Neural progenitor cell (in vitro differentiated cells): Measurements from ENCODE around the gene EPHB2. TPM values are rescaled to one million over a fixed set of nuclear protein-coding genes. Genes with fewer than 3 reads are reported as not detected.

ENCODE experiments used
- DNase-seq: peaks from one replicate; pipeline ENCODE4 v3.0.0-alpha.2; 2016; ENCODE audit warnings: low spot score
- H2AFZ ChIP-seq: fragments of 200-600 bp; sonication (generic); replicated peaks from 2 replicates; pipeline ENCODE4 v1.6.1; 2016; ENCODE audit warnings: antibody characterized with exemption
- H3F3A ChIP-seq: fragments of 200-600 bp; sonication (generic); 2 replicates; pipeline ENCODE4 v1.6.1; 2016; ENCODE audit warnings: antibody characterized with exemption, low read depth
- H3K27ac ChIP-seq: fragments of 200-600 bp; sonication (generic); 2 replicates; pipeline ENCODE4 v1.5.1; 2016; ENCODE audit warnings: mild to moderate bottlenecking
- H3K27me3 ChIP-seq: fragments of 200-600 bp; sonication (generic); 2 replicates; pipeline ENCODE4 v1.6.1; 2016; ENCODE audit warnings: mild to moderate bottlenecking, moderate library complexity
- H3K36me3 ChIP-seq: fragments of 200-600 bp; sonication (generic); 2 replicates; pipeline ENCODE4 v1.5.1; 2016
- H3K4me1 ChIP-seq: fragments of 200-600 bp; sonication (generic); 2 replicates; pipeline ENCODE4 v1.6.1; 2016; ENCODE audit warnings: mixed run types
- H3K4me2 ChIP-seq: fragments of 200-600 bp; sonication (generic); 2 replicates; pipeline ENCODE4 v1.6.1; 2016
- H3K4me3 ChIP-seq: fragments of 200-600 bp; sonication (generic); 2 replicates; pipeline ENCODE4 v1.5.1; 2016
- H3K79me2 ChIP-seq: fragments of 200-600 bp; sonication (generic); 2 replicates; pipeline ENCODE4 v1.6.1; 2016; ENCODE audit warnings: low read depth
- H3K9ac ChIP-seq: fragments of 200-600 bp; sonication (generic); 2 replicates; pipeline ENCODE4 v1.6.1; 2016
- H3K9me3 ChIP-seq: fragments of 200-600 bp; sonication (generic); 2 replicates; pipeline ENCODE4 v1.5.1; 2016; ENCODE audit warnings: low read depth
- H4K20me1 ChIP-seq: fragments of 200-600 bp; sonication (generic); 2 replicates; pipeline ENCODE4 v1.6.1; 2016; ENCODE audit warnings: low read depth
- H3K27ac Mint-ChIP-seq: 3 replicates; pipeline ENCODE4 v1.8.0; 2021; ENCODE audit warnings: mixed read lengths
- H3K27me3 Mint-ChIP-seq: 2 replicates; pipeline ENCODE4 v1.8.0; 2022; ENCODE audit warnings: low read depth, mild to moderate bottlenecking, inconsistent platforms, moderate library complexity, mixed read lengths; ENCODE audit not compliant: insufficient read depth
- H3K36me3 Mint-ChIP-seq: 3 replicates; pipeline ENCODE4 v1.8.0; 2021; ENCODE audit warnings: mixed read lengths
- H3K4me1 Mint-ChIP-seq: 3 replicates; pipeline ENCODE4 v1.8.0; 2021; ENCODE audit warnings: mixed read lengths
- H3K4me3 Mint-ChIP-seq: 3 replicates; pipeline ENCODE4 v1.8.0; 2021; ENCODE audit warnings: mild to moderate bottlenecking, moderate library complexity, mixed read lengths
- H3K9me3 Mint-ChIP-seq: 3 replicates; pipeline ENCODE4 v1.8.0; 2020; ENCODE audit warnings: mixed read lengths
- CTCF ChIP-seq: fragments of 200-600 bp; sonication (generic); IDR thresholded peaks from 2 replicates; pipeline ENCODE4 v1.5.1; 2017; ENCODE audit warnings: antibody characterized with exemption, mild to moderate bottlenecking
- EZH2 ChIP-seq: fragments of 200-600 bp; sonication (generic); IDR thresholded peaks from 2 replicates; pipeline ENCODE4 v1.6.1; 2017; ENCODE audit warnings: antibody characterized with exemption, mild to moderate bottlenecking, moderate library complexity
- EZH2phosphoT487 ChIP-seq: fragments of 200-600 bp; sonication (generic); IDR thresholded peaks from 2 replicates; pipeline ENCODE4 v1.6.1; 2017; ENCODE audit warnings: antibody characterized with exemption
- total RNA-seq: library from RNA; depleted of rRNA; stranded (reverse); fragments of >200 nt; gene quantifications from 2 replicates; pipeline ENCODE4 v1.2.3, GENCODE V29; 2015; ENCODE audit warnings: low replicate concordance

The EPHB2 gene
- total RNA-seq, 1 donor from 2014 or later = 38.3 TPM

GRCh38 chr1:22850281-22850680 is 139.6 kb downstream of the EPHB2 start:
- Histone ChIP-seq H2AFZ (no peak overlapping the region), H3K9ac (no peak overlapping the region), H3K27ac (no peak overlapping the region), H3K9me3 (no peaks in the 10 kb centered on the region), H4K20me1 (peaks cover 51% of the 10 kb centered on the region), H3K79me2 (no peaks in the 10 kb centered on the region), H3K27me3 (no peaks in the 10 kb centered on the region), H3K36me3 (no peaks in the 10 kb centered on the region), H3K4me1 (peaks cover 31% of the 10 kb centered on the region), H3F3A (peaks cover 24% of the 10 kb centered on the region), H3K4me3 (no peak overlapping the region), H3K4me2 (no peak overlapping the region)
- no peak overlapping the region for H3K4me3 Mint-ChIP-seq
- H3K27me3 Mint-ChIP-seq = peaks cover 14% of the 10 kb centered on the region
- no peak overlapping the region for H3K27ac Mint-ChIP-seq
- no peak for DNase-seq
- H3K4me1 Mint-ChIP-seq = peaks cover 61% of the 10 kb centered on the region
- no peak for TF ChIP-seq EZH2phosphoT487
- TF ChIP-seq EZH2 = no peak
- no peaks in the 10 kb centered on the region for H3K9me3 Mint-ChIP-seq
- H3K36me3 Mint-ChIP-seq = peaks cover 7% of the 10 kb centered on the region

DNA sequence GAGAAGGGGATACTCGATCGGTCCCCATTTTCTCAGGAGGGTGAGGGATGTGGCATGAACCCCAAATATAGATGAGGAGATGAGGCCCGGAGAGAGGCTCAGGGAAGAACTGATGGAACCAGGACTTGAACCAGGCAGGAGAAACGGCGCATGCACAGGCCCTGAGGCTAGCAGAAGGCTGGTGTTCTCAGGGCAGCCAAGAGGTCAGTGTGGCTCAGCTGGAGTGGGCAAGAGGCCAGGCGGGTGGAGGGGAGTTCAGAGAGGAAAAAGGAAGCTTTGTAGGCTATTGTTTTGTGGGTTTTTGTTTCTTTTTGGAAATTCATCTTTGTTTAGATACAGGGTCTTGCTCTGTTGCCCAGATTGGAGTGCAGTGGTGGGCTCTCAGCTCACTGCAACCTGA is 140.0 kb downstream of the EPHB2 start:
- Histone ChIP-seq H3K4me1 (peaks cover 31% of the 10 kb centered on the region), H3K27me3 (no peaks in the 10 kb centered on the region), H3K4me3 (no peak overlapping the region), H3K79me2 (no peaks in the 10 kb centered on the region), H3K9me3 (no peaks in the 10 kb centered on the region), H3F3A (peaks cover 24% of the 10 kb centered on the region), H3K4me2 (no peak overlapping the region), H3K9ac (no peak overlapping the region), H3K27ac (no peak overlapping the region), H4K20me1 (peaks cover 55% of the 10 kb centered on the region), H3K36me3 (no peaks in the 10 kb centered on the region), H2AFZ (no peak overlapping the region)
- no peak overlapping the region for H3K27ac Mint-ChIP-seq
- TF ChIP-seq CTCF = no peak
- TF ChIP-seq EZH2 = no peak
- no peak for TF ChIP-seq EZH2phosphoT487
- H3K9me3 Mint-ChIP-seq = no peaks in the 10 kb centered on the region
- peaks cover 14% of the 10 kb centered on the region for H3K27me3 Mint-ChIP-seq
- H3K36me3 Mint-ChIP-seq = peaks cover 7% of the 10 kb centered on the region
- no peak for DNase-seq
- H3K4me3 Mint-ChIP-seq = no peak overlapping the region
- peaks cover 61% of the 10 kb centered on the region for H3K4me1 Mint-ChIP-seq

DNA sequence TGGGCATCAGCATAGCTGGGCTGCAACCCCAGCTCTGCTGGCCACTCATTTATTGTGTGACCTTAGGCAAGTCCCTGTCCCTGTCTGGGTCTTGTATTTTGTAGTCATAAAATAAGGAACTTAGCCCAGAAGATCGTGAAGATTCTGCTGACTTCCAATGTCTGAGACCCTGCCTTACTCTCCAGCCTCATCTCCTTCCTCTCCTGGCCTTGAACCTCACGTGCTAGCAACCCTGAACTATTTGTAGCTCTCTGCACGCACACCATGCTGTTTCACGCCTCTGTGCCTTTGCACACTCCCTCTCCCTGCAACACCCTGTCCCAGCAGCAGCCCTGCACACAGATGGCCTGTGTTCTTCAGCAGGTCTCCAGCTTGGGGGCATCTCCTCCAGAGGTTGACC is 140.9 kb downstream of the EPHB2 start:
- Histone ChIP-seq H3K27ac (no peak overlapping the region), H3K9ac (no peak overlapping the region)

More for the DNA sequence above, 140.9 kb downstream of the EPHB2 start:
- Mint-ChIP-seq H3K36me3 (peaks cover 7% of the 10 kb centered on the region), H3K9me3 (no peaks in the 10 kb centered on the region), H3K27ac (no peak overlapping the region), H3K4me1 (peaks cover 57% of the 10 kb centered on the region), H3K4me3 (no peak overlapping the region), H3K27me3 (peaks cover 14% of the 10 kb centered on the region)
- Histone ChIP-seq H3K79me2 (no peaks in the 10 kb centered on the region), H3K9me3 (no peaks in the 10 kb centered on the region), H2AFZ (no peak overlapping the region), H3F3A (peaks cover 24% of the 10 kb centered on the region), H3K36me3 (no peaks in the 10 kb centered on the region), H4K20me1 (peaks cover 57% of the 10 kb centered on the region), H3K4me2 (no peak overlapping the region), H3K4me1 (peaks cover 29% of the 10 kb centered on the region), H3K4me3 (no peak overlapping the region), H3K27me3 (no peaks in the 10 kb centered on the region)
- DNase-seq = no peak
- TF ChIP-seq CTCF (no peak), EZH2phosphoT487 (no peak), EZH2 (no peak)
